Transverse colon (tissue), 4 donors: ENCODE data around the gene UNC5B. TPM values are rescaled to one million over a fixed set of nuclear protein-coding genes. Genes with fewer than 3 reads are reported as not detected.

Source experiments
- DNase-seq: peaks from one replicate; pipeline ENCODE4 v3.0.0-alpha.2; 2019
- H3K27ac ChIP-seq, 4 donors: fragments of 200-600 bp; sonication (generic); 2 replicates each; pipeline ENCODE4 v1.5.1; 2016 to 2018; ENCODE audit warnings: inconsistent platforms in 4 of 4
- H3K27me3 ChIP-seq: fragments of 200-600 bp; sonication (generic); 2 replicates; pipeline ENCODE4 v1.5.1; 2017; ENCODE audit warnings: inconsistent platforms
- H3K36me3 ChIP-seq, 4 donors: fragments of 200-600 bp; sonication (generic); 2 replicates each; pipeline ENCODE4 v1.5.1; 2017 to 2019; ENCODE audit warnings: inconsistent platforms in 4 of 4
- H3K4me1 ChIP-seq, 4 donors: fragments of 200-600 bp; sonication (generic); 2 replicates each; pipeline ENCODE4 v1.5.1; 2017 to 2020; ENCODE audit warnings: inconsistent platforms in 4 of 4
- H3K4me3 ChIP-seq, 4 donors: fragments of 200-600 bp; sonication (generic); 1 replicate in 1 of 4; 2 replicates in 3 of 4; pipeline versions ENCODE4 v1.5.1 to v1.6.1; 2017 to 2019; ENCODE audit warnings: inconsistent platforms in 4 of 4
- H3K9me3 ChIP-seq, 2 donors: fragments of 200-600 bp; sonication (generic); 2 replicates each; pipeline ENCODE4 v1.5.1; 2017 to 2019; ENCODE audit warnings: inconsistent platforms in 2 of 2
- CTCF ChIP-seq, 5 experiments: fragments of 200-600 bp in 3 of 5; fragments of 450-650 bp in 2 of 5; sonication (generic) in 3 of 5; IDR thresholded peaks; 1 replicate in 2 of 5; 2 replicates in 3 of 5; pipeline ENCODE4 v1.5.1; 2016 to 2017; ENCODE audit warnings: antibody characterized with exemption in 5 of 5, inconsistent platforms in 3 of 5, mild to moderate bottlenecking in 2 of 5, moderate library complexity in 1 of 5
- EP300 ChIP-seq: sonication (generic); formaldehyde crosslinking; IDR thresholded peaks from one replicate; pipeline ENCODE4 v1.6.1; 2017; ENCODE audit warnings: antibody characterized with exemption, low read depth
- POLR2A ChIP-seq: fragments of 450-650 bp; IDR thresholded peaks from one replicate; pipeline ENCODE4 v1.6.1; 2016; ENCODE audit warnings: antibody characterized with exemption, mild to moderate bottlenecking, moderate library complexity
- POLR2AphosphoS5 ChIP-seq, 3 donors: sonication (generic); formaldehyde crosslinking; IDR thresholded peaks; one replicate each; pipeline ENCODE4 v1.6.1; 2016; ENCODE audit warnings: antibody characterized with exemption in 3 of 3
- WGBS, 2 donors: methylation state at CpG; one replicate each; pipeline ENCODE4 v1.1.5; 2018; ENCODE audit warnings: low coverage in 1 of 2; 5-methylcytosine and 5-hydroxymethylcytosine counted together
- in situ Hi-C, 4 donors: fragments of 200-750 bp; cut with MboI; loops; one replicate each; pipeline versions ENCODE4 v1.15.0 to v1.15.1; 2017; ENCODE audit warnings: low sequenced_read_pairs in 3 of 4, low pct_ligation_motif_present in 1 of 4, low pct_unique_long_range_greater_than_20kb in 1 of 4
- intact Hi-C: fragments of 100-400 bp; cut with DNase I; formaldehyde crosslinking; loops from one replicate; pipeline ENCODE4 v1.15.1; 2023; ENCODE audit warnings: low total_unique reads
- total RNA-seq, 4 donors: library from RNA; depleted of rRNA; stranded (reverse); fragments of >200 nt; gene quantifications; one replicate each; pipeline ENCODE4 v1.1.0, GENCODE V29; 2016

The UNC5B gene
- total RNA-seq, 4 donors from 2014 or later = 12.3 to 74.1 (median 41.2) TPM

GRCh38 chr10:71287456-71287855 is 75.1 kb downstream of the UNC5B start:
- Histone ChIP-seq H3K4me1 (no peaks in the 10 kb centered on the region), H3K9me3 (no peaks in the 10 kb centered on the region), H3K4me3 (no peak overlapping the region), H3K36me3 (no peaks in the 10 kb centered on the region), H3K27ac (no peak overlapping the region), H3K27me3 (no peaks in the 10 kb centered on the region)
- 84% methylated on average over 14 of the region's 14 CpGs; no CpG with 5 or more reads in 1 of the 2 donors for WGBS, 2 donors
- intact Hi-C loops = loop anchor here (5.0 kb wide), 1 partner anchor 360 kb away; no protein-coding TSS in a partner anchor
- TF ChIP-seq POLR2A (no peak), CTCF (IDR thresholded peaks at IDR 0.05) (no peak), POLR2AphosphoS5 (IDR thresholded peaks at IDR 0.05) (no peak), EP300 (no peak)
- no peak for DNase-seq
- in situ Hi-C loops = loop anchor here in 3 of 4 donors (10.0 kb wide), 2 partner anchors 353 to 363 kb away; no protein-coding TSS in a partner anchor

GRCh38 chr10:71288461-71288860 is 76.1 kb downstream of the UNC5B start:
- in situ Hi-C loops = loop anchor here in 3 of 4 donors (10.0 kb wide), 2 partner anchors 354 to 364 kb away; no protein-coding TSS in a partner anchor
- TF ChIP-seq POLR2A (no peak), EP300 (no peak)
- Histone ChIP-seq H3K9me3 (no peaks in the 10 kb centered on the region), H3K36me3 (no peaks in the 10 kb centered on the region), H3K4me3 (no peak overlapping the region), H3K27me3 (no peaks in the 10 kb centered on the region), H3K27ac (no peak overlapping the region), H3K4me1 (no peaks in the 10 kb centered on the region)
- intact Hi-C loops = loop anchor here (5.0 kb wide), 1 partner anchor 361 kb away; no protein-coding TSS in a partner anchor
- no peak for DNase-seq
- WGBS, 2 donors = 81% methylated on average over 15 of the region's 15 CpGs; no CpG with 5 or more reads in 1 of the 2 donors

GRCh38 chr10:71289421-71290130 is 77.2 kb downstream of the UNC5B start:
- Histone ChIP-seq H3K27me3 (no peaks in the 10 kb centered on the region), H3K36me3 (no peaks in the 10 kb centered on the region), H3K27ac (no peak overlapping the region), H3K4me3 (no peak overlapping the region), H3K4me1 (no peaks in the 10 kb centered on the region), H3K9me3 (no peaks in the 10 kb centered on the region)
- no peak for DNase-seq
- 60 to 69% methylated on average over 1 to 12 of the region's 12 CpGs for WGBS, 2 donors
- in situ Hi-C loops (loop anchor here in 3 of 4 donors (10.0 kb wide), 2 partner anchors 355 to 365 kb away; no protein-coding TSS in a partner anchor), intact Hi-C loops (loop anchor here (5.0 kb wide), 1 partner anchor 362 kb away; no protein-coding TSS in a partner anchor)
- no peak for TF ChIP-seq POLR2AphosphoS5 (IDR thresholded peaks at IDR 0.05)
- TF ChIP-seq CTCF (IDR thresholded peaks at IDR 0.05) = no peak
- TF ChIP-seq EP300 = no peak
- TF ChIP-seq POLR2A = no peak

- TF ChIP-seq POLR2A (no peak), EP300 (no peak), CTCF (IDR thresholded peaks at IDR 0.05) (no peak), POLR2AphosphoS5 (IDR thresholded peaks at IDR 0.05) (no peak)
- DNase-seq = no peak
- intact Hi-C loops = no loop called here
- no peaks in the 10 kb centered on the region for H3K36me3 ChIP-seq
- in situ Hi-C loops = no loop called here
- no peaks in the 10 kb centered on the region for H3K27me3 ChIP-seq
- H3K27ac ChIP-seq = no peak overlapping the region
- H3K4me1 ChIP-seq = no peaks in the 10 kb centered on the region
- no peak overlapping the region for H3K4me3 ChIP-seq
- WGBS, 2 donors = 59 to 100% methylated on average over 3 of the region's 3 CpGs
- no peaks in the 10 kb centered on the region for H3K9me3 ChIP-seq
Measured at GRCh38 chr10:71290331-71290730, 78.0 kb downstream of the UNC5B start.
